ENCODE measurements around the gene IMP3.

Gene IMP3

GRCh38 chr15:75672646-75673425 is 32.8 kb upstream of the IMP3 start:
- ATAC-seq (no peak), DNase-seq (no peak)

- DNase-seq: no peak
- ATAC-seq: no peak
Observed at GRCh38 chr15:75671730-75672602, 31.9 kb upstream of the IMP3 start.

- ATAC-seq: no peak
- no peak for DNase-seq
Observed at GRCh38 chr15:75669879-75670212, 29.8 kb upstream of the IMP3 start.

- no peak for ATAC-seq
- no peak for DNase-seq
Observed at GRCh38 chr15:75669191-75669878, 29.3 kb upstream of the IMP3 start.

GRCh38 chr15:75666823-75667501 is 26.9 kb upstream of the IMP3 start:
- ATAC-seq: no peak
- no peak for DNase-seq

- ATAC-seq (no peak), DNase-seq (no peak)
Observed at GRCh38 chr15:75663931-75664421, 24.0 kb upstream of the IMP3 start.

GRCh38 chr15:75662823-75663519 is 22.9 kb upstream of the IMP3 start:
- DNase-seq (no peak), ATAC-seq (no peak)

GRCh38 chr15:75661756-75662140 is 21.7 kb upstream of the IMP3 start:
- no peak for ATAC-seq
- no peak for DNase-seq

- no peak for DNase-seq
Observed at GRCh38 chr15:75661100-75661755, 21.2 kb upstream of the IMP3 start.

GRCh38 chr15:75659928-75660645 is 20.1 kb upstream of the IMP3 start:
- DNase-seq: no peak
- no peak for ATAC-seq

More at GRCh38 chr15:75661100-75661755, 21.2 kb upstream of the IMP3 start:
- ATAC-seq: no peak

- ATAC-seq (no peak), DNase-seq (no peak)
Observed at GRCh38 chr15:75659141-75659771, 19.2 kb upstream of the IMP3 start.

GRCh38 chr15:75656813-75657212 is 16.8 kb upstream of the IMP3 start:
- ATAC-seq (no peak), DNase-seq (no peak)

- ATAC-seq (no peak), DNase-seq (no peak)
Observed at GRCh38 chr15:75656331-75656730, 16.3 kb upstream of the IMP3 start.

- no peak for ATAC-seq
- DNase-seq: no peak
Observed at GRCh38 chr15:75655931-75656330, 15.9 kb upstream of the IMP3 start.

- no peak for DNase-seq
- no peak for ATAC-seq
Observed at GRCh38 chr15:75654201-75654907, 14.3 kb upstream of the IMP3 start.

GRCh38 chr15:75653347-75653913 is 13.4 kb upstream of the IMP3 start:
- DNase-seq (no peak), ATAC-seq (no peak)

- DNase-seq: no peak
Observed at GRCh38 chr15:75651810-75652543, 12.0 kb upstream of the IMP3 start.

More at GRCh38 chr15:75651810-75652543, 12.0 kb upstream of the IMP3 start:
- no peak for ATAC-seq

Measured in stimulated activated naive CD8-positive, alpha-beta T cell treated with anti-CD3 and anti-CD28 coated beads, Interleukin-15, Interleukin-2, amounts not matched to agents 100 U/mL and 50 U/mL, for 24 hours (primary cell).